Keratinocyte (primary cell): ENCODE measurements around the gene SLC25A21. TPM values are rescaled to one million over a fixed set of nuclear protein-coding genes. Genes with fewer than 3 reads are reported as not detected.

ENCODE experiments used
- DNase-seq: peaks from one replicate; pipeline ENCODE4 v3.0.0-alpha.2; 2011; ENCODE audit warnings: low read depth, missing footprints, low spot score
- FAIRE-seq: peaks from 2 replicates; lab custom pipeline; 2011; peaks lifted over from hg19 to GRCh38; lab: Jason Lieb, UNC
- H2AFZ ChIP-seq: 2 replicates; pipeline ENCODE4 v1.6.0; 2012; ENCODE audit warnings: low read length, control low read depth, inconsistent platforms; ENCODE audit not compliant: control insufficient read depth
- H3K27ac ChIP-seq: 2 replicates; pipeline ENCODE4 v1.5.1; 2011; ENCODE audit warnings: low read length; ENCODE audit not compliant: control insufficient read depth, insufficient read depth
- H3K27me3 ChIP-seq: 3 replicates; pipeline ENCODE4 v1.6.0; 2011; ENCODE audit warnings: low read length; ENCODE audit not compliant: control insufficient read depth, insufficient read depth; ENCODE audit errors: extremely low read depth
- H3K36me3 ChIP-seq, 2 experiments: 2 replicates in 1 of 2; 3 replicates in 1 of 2; pipeline ENCODE4 v1.5.1; 2011; ENCODE audit warnings: low read length in 2 of 2, mild to moderate bottlenecking in 1 of 2; ENCODE audit not compliant: control insufficient read depth in 2 of 2, insufficient read depth in 2 of 2; ENCODE audit errors: extremely low read depth in 1 of 2
- H3K4me1 ChIP-seq: 3 replicates; pipeline ENCODE4 v1.5.1; 2011; ENCODE audit warnings: low read length; ENCODE audit not compliant: control insufficient read depth, insufficient read depth; ENCODE audit errors: extremely low read depth
- H3K4me2 ChIP-seq: 3 replicates; pipeline ENCODE4 v1.6.0; 2011; ENCODE audit warnings: low read depth, low read length; ENCODE audit not compliant: control insufficient read depth, insufficient read depth; ENCODE audit errors: extremely low read depth
- H3K4me3 ChIP-seq, 3 experiments: fragments of 200-600 bp in 1 of 3; sonication (generic) in 1 of 3; 2 replicates in 2 of 3; 3 replicates in 1 of 3; pipeline ENCODE4 v1.5.1; 2011 to 2016; ENCODE audit warnings: low read length in 3 of 3, mild to moderate bottlenecking in 3 of 3, control low read depth in 2 of 3, inconsistent platforms in 1 of 3, low read depth in 1 of 3, mixed read lengths in 1 of 3, mixed run types in 1 of 3, moderate library complexity in 1 of 3; ENCODE audit not compliant: control insufficient read depth in 2 of 3, insufficient read depth in 2 of 3; ENCODE audit errors: extremely low read depth in 1 of 3
- H3K79me2 ChIP-seq: 2 replicates; pipeline ENCODE4 v1.6.0; 2012; ENCODE audit warnings: low read length; ENCODE audit not compliant: control insufficient read depth, insufficient read depth
- H3K9ac ChIP-seq: 3 replicates; pipeline ENCODE4 v1.6.0; 2011; ENCODE audit warnings: low read length; ENCODE audit not compliant: control insufficient read depth, insufficient read depth; ENCODE audit errors: extremely low read depth
- H3K9me1 ChIP-seq: 3 replicates; pipeline ENCODE4 v1.6.0; 2011; ENCODE audit warnings: low read length; ENCODE audit not compliant: control insufficient read depth, insufficient read depth; ENCODE audit errors: extremely low read depth
- H3K9me3 ChIP-seq: 2 replicates; pipeline ENCODE4 v1.5.1; 2012; ENCODE audit warnings: low read depth, low read length; ENCODE audit not compliant: control insufficient read depth
- H4K20me1 ChIP-seq: 3 replicates; pipeline ENCODE4 v1.6.0; 2011; ENCODE audit warnings: low read length; ENCODE audit not compliant: control insufficient read depth, insufficient read depth; ENCODE audit errors: extremely low read depth
- EZH2 ChIP-seq: IDR thresholded peaks from one replicate; pipeline ENCODE4 v1.6.1; 2012; ENCODE audit warnings: inconsistent platforms, mild to moderate bottlenecking, low read length, moderate library complexity
- dilution Hi-C: fragments of 300-500 bp; cut with MboI; formaldehyde crosslinking; loops from one replicate; pipeline ENCODE4 v1.7.0; 2020; ENCODE audit warnings: low sequenced_read_pairs; ENCODE audit not compliant: extremely low pct_ligation_motif_present
- polyA plus RNA-seq, 5 experiments: library from polyadenylated mRNA; depleted of rRNA in 3 of 5; stranded (reverse) in 3 of 5; stranded (forward) in 1 of 5; unstranded in 1 of 5; fragments of >200 nt; gene quantifications; 1 replicate in 1 of 5; 2 replicates in 3 of 5; 3 replicates in 1 of 5; pipeline versions ENCODE4 v1.2.1 to v1.2.3, GENCODE V29; 2011 to 2012; ENCODE audit warnings: missing spikeins in 2 of 5, low read depth in 1 of 5, low replicate concordance in 1 of 5
- TF ChIP-seq, protein P1 (sequence below), 3 experiments: IDR thresholded peaks in 1 of 3; conservative IDR thresholded peaks in 1 of 3; optimal IDR thresholded peaks in 1 of 3; 2 replicates in 2 of 3; 3 replicates in 1 of 3; pipeline versions ENCODE3 to v1.5.1; 2011; ENCODE audit warnings: low read length in 3 of 3, mild to moderate bottlenecking in 3 of 3, moderate library complexity in 2 of 3, control low read depth in 1 of 3, inconsistent platforms in 1 of 3; ENCODE audit not compliant: insufficient read depth in 2 of 3; ENCODE audit errors: extremely low read depth in 1 of 3

SLC25A21 gene
- polyA plus RNA-seq, 1 donor (not counting 4 experiments of a cell fraction or from before 2014, with no cell fraction given), result 0.66 TPM

GRCh38 chr14:36820111-36820709 lies 352.2 kb downstream of the SLC25A21 start:
- peaks cover 24% of the 10 kb centered on the region for H3K4me1 ChIP-seq
- no peaks in the 10 kb centered on the region for H3K36me3 ChIP-seq
- H3K27me3 ChIP-seq, result no peaks in the 10 kb centered on the region
- H3K27ac ChIP-seq, result no peak overlapping the region
- TF ChIP-seq, protein P1, sequence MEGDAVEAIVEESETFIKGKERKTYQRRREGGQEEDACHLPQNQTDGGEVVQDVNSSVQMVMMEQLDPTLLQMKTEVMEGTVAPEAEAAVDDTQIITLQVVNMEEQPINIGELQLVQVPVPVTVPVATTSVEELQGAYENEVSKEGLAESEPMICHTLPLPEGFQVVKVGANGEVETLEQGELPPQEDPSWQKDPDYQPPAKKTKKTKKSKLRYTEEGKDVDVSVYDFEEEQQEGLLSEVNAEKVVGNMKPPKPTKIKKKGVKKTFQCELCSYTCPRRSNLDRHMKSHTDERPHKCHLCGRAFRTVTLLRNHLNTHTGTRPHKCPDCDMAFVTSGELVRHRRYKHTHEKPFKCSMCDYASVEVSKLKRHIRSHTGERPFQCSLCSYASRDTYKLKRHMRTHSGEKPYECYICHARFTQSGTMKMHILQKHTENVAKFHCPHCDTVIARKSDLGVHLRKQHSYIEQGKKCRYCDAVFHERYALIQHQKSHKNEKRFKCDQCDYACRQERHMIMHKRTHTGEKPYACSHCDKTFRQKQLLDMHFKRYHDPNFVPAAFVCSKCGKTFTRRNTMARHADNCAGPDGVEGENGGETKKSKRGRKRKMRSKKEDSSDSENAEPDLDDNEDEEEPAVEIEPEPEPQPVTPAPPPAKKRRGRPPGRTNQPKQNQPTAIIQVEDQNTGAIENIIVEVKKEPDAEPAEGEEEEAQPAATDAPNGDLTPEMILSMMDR (optimal IDR thresholded peaks at IDR 0.05 in 1 of 3, IDR thresholded peaks at IDR 0.05 in 1 of 3, conservative IDR thresholded peaks at IDR 0.05 in 1 of 3; ENCODE audit: extremely low read depth in 1 of 3, insufficient read depth in 2 of 3, low read length in 3 of 3), result no peak
- no peak overlapping the region for H3K9ac ChIP-seq
- no peaks in the 10 kb centered on the region for H4K20me1 ChIP-seq
- no peak overlapping the region for H2AFZ ChIP-seq
- H3K79me2 ChIP-seq, result no peaks in the 10 kb centered on the region
- peak; percentile 74 for FAIRE-seq
- DNase-seq, result no peak
- H3K9me1 ChIP-seq, result no peaks in the 10 kb centered on the region
- H3K9me3 ChIP-seq, result no peaks in the 10 kb centered on the region
- no peak overlapping the region for H3K4me3 ChIP-seq
- dilution Hi-C loops, result no loop called here
- peak overlapping the region; percentile 4 for H3K4me2 ChIP-seq

DNA sequence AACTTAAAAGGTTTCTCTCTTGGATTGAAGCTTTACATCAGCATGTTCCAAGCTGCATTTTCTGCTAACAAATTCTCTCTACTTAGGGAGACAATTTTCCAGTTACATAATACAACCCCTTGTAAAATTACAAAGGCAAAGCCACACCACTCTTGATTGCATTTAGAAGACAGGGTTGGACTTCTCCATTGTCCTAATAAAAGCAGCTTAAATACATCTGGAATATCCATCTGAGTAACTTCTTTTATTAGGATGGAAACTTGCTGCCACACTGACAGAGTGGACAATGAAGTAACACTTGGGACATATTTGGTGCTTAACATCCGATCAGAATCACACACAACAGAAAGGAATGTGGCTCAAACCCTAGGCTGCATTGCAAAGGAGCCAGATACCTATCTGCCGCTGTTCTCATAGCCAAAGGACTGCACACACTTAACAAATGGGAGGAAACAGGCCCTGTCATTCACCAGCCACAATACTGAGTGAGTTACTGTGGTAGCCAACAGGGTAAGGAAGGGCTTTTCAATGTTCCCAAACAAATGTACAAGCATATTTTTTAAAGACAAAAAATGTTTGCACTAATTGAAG lies 353.5 kb downstream of the SLC25A21 start:
- TF ChIP-seq, protein P1 (optimal IDR thresholded peaks at IDR 0.05 in 1 of 3, IDR thresholded peaks at IDR 0.05 in 1 of 3, conservative IDR thresholded peaks at IDR 0.05 in 1 of 3; ENCODE audit: extremely low read depth in 1 of 3, insufficient read depth in 2 of 3, low read length in 3 of 3), result no peak
- TF ChIP-seq EZH2, result no peak
- Histone ChIP-seq H3K9me3 (no peaks in the 10 kb centered on the region), H3K9ac (no peak overlapping the region), H2AFZ (no peak overlapping the region), H4K20me1 (no peaks in the 10 kb centered on the region), H3K27ac (no peak overlapping the region), H3K4me1 (peaks cover 24% of the 10 kb centered on the region), H3K27me3 (no peaks in the 10 kb centered on the region), H3K4me2 (no peak overlapping the region), H3K36me3 (no peaks in the 10 kb centered on the region), H3K9me1 (no peaks in the 10 kb centered on the region), H3K4me3 (no peak overlapping the region), H3K79me2 (no peaks in the 10 kb centered on the region)
- FAIRE-seq (no peak), DNase-seq (no peak)
- dilution Hi-C loops, result no loop called here
